HepG2 (cell line): ENCODE results near the gene CCND1. TPM values are rescaled to one million over a fixed set of nuclear protein-coding genes. Genes with fewer than 3 reads are reported as not detected.
A peak's percentile ranks its signal among the peaks of the same experiment; 100 is the strongest.

Experiments
- CREM ChIP-seq, 2 experiments: sonication (generic) in 1 of 2; formaldehyde crosslinking in 1 of 2; IDR thresholded peaks; 2 replicates each; pipeline versions ENCODE4 v1.4.0 to v1.6.1; 2016 to 2020; ENCODE audit warnings: antibody characterized with exemption in 1 of 2, mild to moderate bottlenecking in 1 of 2, missing genetic modification reagents in 1 of 2
- HNF4G ChIP-seq, 2 experiments: sonication (generic) in 1 of 2; formaldehyde crosslinking in 1 of 2; IDR thresholded peaks; 2 replicates each; pipeline versions ENCODE4 v1.4.0 to v1.6.1; 2011 to 2020; ENCODE audit warnings: borderline replicate concordance in 2 of 2, low read depth in 2 of 2, mild to moderate bottlenecking in 2 of 2, low read length in 1 of 2, missing genetic modification reagents in 1 of 2, moderate library complexity in 1 of 2
- HNRNPL ChIP-seq: fragments of 200-400 bp; formaldehyde crosslinking; IDR thresholded peaks from 2 replicates; pipeline ENCODE4 v1.6.1; 2017; ENCODE audit warnings: mild to moderate bottlenecking, low read depth, low read length
- ISX ChIP-seq: sonication (generic); formaldehyde crosslinking; conservative IDR thresholded peaks from 2 replicates; pipeline ENCODE4 v1.5.0; 2020; ENCODE audit warnings: missing genetic modification reagents
- MAZ ChIP-seq, 2 experiments: sonication (generic) in 1 of 2; formaldehyde crosslinking in 1 of 2; IDR thresholded peaks; 2 replicates each; pipeline versions ENCODE4 v1.5.0 to v1.6.1; 2012 to 2020; ENCODE audit warnings: low read depth in 2 of 2, mild to moderate bottlenecking in 2 of 2, borderline replicate concordance in 1 of 2, improper control_type of control experiment in 1 of 2, low read length in 1 of 2, missing genetic modification reagents in 1 of 2, moderate library complexity in 1 of 2
- NFKB2 ChIP-seq: sonication (generic); formaldehyde crosslinking; IDR thresholded peaks from 2 replicates; pipeline ENCODE4 v1.4.0; 2020; ENCODE audit warnings: missing genetic modification reagents, borderline replicate concordance
- PHF8 ChIP-seq: sonication (generic); formaldehyde crosslinking; IDR thresholded peaks from 2 replicates; pipeline ENCODE4 v1.5.0; 2020; ENCODE audit warnings: missing genetic modification reagents
- SIX1 ChIP-seq: sonication (generic); formaldehyde crosslinking; IDR thresholded peaks from 2 replicates; pipeline ENCODE4 v1.4.0; 2020; ENCODE audit warnings: missing genetic modification reagents, borderline replicate concordance
- YEATS2 ChIP-seq: sonication (generic); formaldehyde crosslinking; IDR thresholded peaks from 2 replicates; pipeline ENCODE4 v1.4.0; 2020; ENCODE audit warnings: missing genetic modification reagents, borderline replicate concordance
- ZFP91 ChIP-seq: sonication (generic); formaldehyde crosslinking; IDR thresholded peaks from 2 replicates; pipeline ENCODE4 v1.9.0; 2022; ENCODE audit warnings: missing genetic modification reagents, mild to moderate bottlenecking, borderline replicate concordance
- ZGPAT ChIP-seq: IDR thresholded peaks from 2 replicates; pipeline ENCODE4 v1.6.1; 2016; ENCODE audit warnings: mild to moderate bottlenecking
- ZNF605 ChIP-seq: sonication (generic); formaldehyde crosslinking; IDR thresholded peaks from 2 replicates; pipeline ENCODE4 v1.8.0; 2022; ENCODE audit warnings: mild to moderate bottlenecking, missing genetic modification reagents
- ZNF644 ChIP-seq: IDR thresholded peaks from 2 replicates; pipeline ENCODE4 v1.6.1; 2016; ENCODE audit warnings: low read depth
- ZNF788 ChIP-seq: sonication (generic); formaldehyde crosslinking; IDR thresholded peaks from 2 replicates; pipeline ENCODE4 v1.5.0; 2020; ENCODE audit warnings: mild to moderate bottlenecking, missing genetic modification reagents, borderline replicate concordance
- ZNF800 ChIP-seq: sonication (generic); formaldehyde crosslinking; IDR thresholded peaks from 2 replicates; pipeline ENCODE4 v1.4.0; 2020; ENCODE audit warnings: missing genetic modification reagents
- ZNF891 ChIP-seq: sonication (generic); formaldehyde crosslinking; IDR thresholded peaks from 2 replicates; pipeline ENCODE4 v1.5.0; 2020; ENCODE audit warnings: mild to moderate bottlenecking, missing genetic modification reagents
- polyA plus RNA-seq, 8 experiments: library from polyadenylated mRNA; depleted of rRNA in 3 of 8; stranded (reverse) in 7 of 8; unstranded in 1 of 8; fragments of >200 nt; fragmentation: Illumina TruSeq in 4 of 8; extraction: Trizol in 4 of 8; gene quantifications; 2 replicates each; pipeline versions ENCODE4 v1.2.1 to v1.2.3, GENCODE V29; 2011 to 2016; ENCODE audit warnings: low read depth in 4 of 8, missing spikeins in 1 of 8, mixed read lengths in 1 of 8; ENCODE audit not compliant: insufficient read depth in 1 of 8
- total RNA-seq, 5 experiments: library from RNA; depleted of rRNA; stranded (reverse); fragments of >200 nt; fragmentation: Illumina TruSeq; extraction: Trizol; gene quantifications; 2 replicates each; pipeline ENCODE4 v1.2.3, GENCODE V29; 2016; ENCODE audit warnings: low read depth in 1 of 5
- TF ChIP-seq, protein P1 (sequence below): fragments of 450-650 bp; IDR thresholded peaks from 2 replicates; pipeline ENCODE4 v1.6.1; 2017; ENCODE audit warnings: mild to moderate bottlenecking
- TF ChIP-seq, protein P2 (sequence below): sonication (generic); formaldehyde crosslinking; IDR thresholded peaks from 2 replicates; pipeline ENCODE4 v1.5.0; 2020; ENCODE audit warnings: missing genetic modification reagents, mild to moderate bottlenecking, borderline replicate concordance

CCND1 gene
- total and polyA plus RNA-seq, 2 of the 13 experiments (the other 11 are each of a cell fraction or from before 2014, with no cell fraction given): 107 to 136 TPM

- TF ChIP-seq ZGPAT (CRISPR knock-in tag) (peak; percentile 34; the same call in 1 of the 2 replicates), MAZ (IDR thresholded peaks at IDR 0.05; ENCODE audit: borderline replicate concordance, low read depth, low read length) (no peak), MAZ (CRISPR knock-in tag; IDR thresholded peaks at IDR 0.05; ENCODE audit: low read depth) (peak; percentile 33; the same call in 1 of the 2 replicates), CREM (IDR thresholded peaks at IDR 0.05) (peak; percentile 31; the same call in 1 of the 2 replicates), CREM (CRISPR knock-in tag; IDR thresholded peaks at IDR 0.05) (no peak), ZNF644 (CRISPR knock-in tag) (peak; percentile 61), ZNF800 (no peak), ISX (CRISPR knock-in tag) (no peak), ZFP91 (CRISPR knock-in tag) (peak; percentile 57; the same call in 1 of the 2 replicates), NFKB2 (CRISPR knock-in tag) (peak; percentile 54; the same call in 1 of the 2 replicates), YEATS2 (peak; percentile 73; the same call in 1 of the 2 replicates), ZNF605 (CRISPR knock-in tag) (0 out of 2 replicates have a peak, but pooled peaks have one; percentile 57), HNRNPL (peak; percentile 56; the same call in 1 of the 2 replicates), HNF4G (IDR thresholded peaks at IDR 0.05; ENCODE audit: borderline replicate concordance, low read depth, low read length) (peak; percentile 89), HNF4G (CRISPR knock-in tag; IDR thresholded peaks at IDR 0.05; ENCODE audit: borderline replicate concordance, low read depth) (peak; percentile 91), PHF8 (CRISPR knock-in tag) (peak; percentile 61), SIX1 (CRISPR knock-in tag) (no peak), ZNF891 (CRISPR knock-in tag) (0 out of 2 replicates have a peak, but pooled peaks have one; percentile 8), ZNF788 (peak; percentile 88; the same call in 1 of the 2 replicates)
- TF ChIP-seq, protein P1, sequence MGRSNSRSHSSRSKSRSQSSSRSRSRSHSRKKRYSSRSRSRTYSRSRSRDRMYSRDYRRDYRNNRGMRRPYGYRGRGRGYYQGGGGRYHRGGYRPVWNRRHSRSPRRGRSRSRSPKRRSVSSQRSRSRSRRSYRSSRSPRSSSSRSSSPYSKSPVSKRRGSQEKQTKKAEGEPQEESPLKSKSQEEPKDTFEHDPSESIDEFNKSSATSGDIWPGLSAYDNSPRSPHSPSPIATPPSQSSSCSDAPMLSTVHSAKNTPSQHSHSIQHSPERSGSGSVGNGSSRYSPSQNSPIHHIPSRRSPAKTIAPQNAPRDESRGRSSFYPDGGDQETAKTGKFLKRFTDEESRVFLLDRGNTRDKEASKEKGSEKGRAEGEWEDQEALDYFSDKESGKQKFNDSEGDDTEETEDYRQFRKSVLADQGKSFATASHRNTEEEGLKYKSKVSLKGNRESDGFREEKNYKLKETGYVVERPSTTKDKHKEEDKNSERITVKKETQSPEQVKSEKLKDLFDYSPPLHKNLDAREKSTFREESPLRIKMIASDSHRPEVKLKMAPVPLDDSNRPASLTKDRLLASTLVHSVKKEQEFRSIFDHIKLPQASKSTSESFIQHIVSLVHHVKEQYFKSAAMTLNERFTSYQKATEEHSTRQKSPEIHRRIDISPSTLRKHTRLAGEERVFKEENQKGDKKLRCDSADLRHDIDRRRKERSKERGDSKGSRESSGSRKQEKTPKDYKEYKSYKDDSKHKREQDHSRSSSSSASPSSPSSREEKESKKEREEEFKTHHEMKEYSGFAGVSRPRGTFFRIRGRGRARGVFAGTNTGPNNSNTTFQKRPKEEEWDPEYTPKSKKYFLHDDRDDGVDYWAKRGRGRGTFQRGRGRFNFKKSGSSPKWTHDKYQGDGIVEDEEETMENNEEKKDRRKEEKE: no peak
- TF ChIP-seq, protein P2, sequence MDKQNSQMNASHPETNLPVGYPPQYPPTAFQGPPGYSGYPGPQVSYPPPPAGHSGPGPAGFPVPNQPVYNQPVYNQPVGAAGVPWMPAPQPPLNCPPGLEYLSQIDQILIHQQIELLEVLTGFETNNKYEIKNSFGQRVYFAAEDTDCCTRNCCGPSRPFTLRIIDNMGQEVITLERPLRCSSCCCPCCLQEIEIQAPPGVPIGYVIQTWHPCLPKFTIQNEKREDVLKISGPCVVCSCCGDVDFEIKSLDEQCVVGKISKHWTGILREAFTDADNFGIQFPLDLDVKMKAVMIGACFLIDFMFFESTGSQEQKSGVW (CRISPR knock-in tag): no peak
Measured at GRCh38 chr11:69615545-69616278, 25.2 kb upstream of the CCND1 start (continued).
